Neuron (in vitro differentiated cells): ENCODE results near the gene GNAQ.

Experiments used
- H2AFZ ChIP-seq: one replicate; pipeline ENCODE4 v1.6.1; 2013; ENCODE audit warnings: low read depth, mild to moderate bottlenecking, inconsistent platforms, low read length, moderate library complexity
- H3K27me3 ChIP-seq: one replicate; pipeline ENCODE4 v1.6.1; 2013; ENCODE audit warnings: low read length; ENCODE audit not compliant: insufficient read depth
- H3K36me3 ChIP-seq: one replicate; pipeline ENCODE4 v1.6.1; 2013; ENCODE audit warnings: low read length; ENCODE audit not compliant: insufficient read depth
- H3K4me1 ChIP-seq: one replicate; pipeline ENCODE4 v1.6.1; 2013; ENCODE audit warnings: low read length; ENCODE audit not compliant: insufficient read depth
- H3K4me3 ChIP-seq: 2 replicates; pipeline ENCODE4 v1.5.1; 2013; ENCODE audit warnings: mild to moderate bottlenecking, low read length, moderate library complexity
- H3K9me3 ChIP-seq: one replicate; pipeline ENCODE4 v1.6.1; 2013; ENCODE audit warnings: low read length

The GNAQ gene

GRCh38 chr9:77908293-77908692 lies 123.3 kb downstream of the GNAQ start:
- Histone ChIP-seq H3K27me3 (no peaks in the 10 kb centered on the region), H3K9me3 (peaks cover 3% of the 10 kb centered on the region), H3K36me3 (no peaks in the 10 kb centered on the region), H3K4me3 (no peak overlapping the region), H3K4me1 (peaks cover 23% of the 10 kb centered on the region), H2AFZ (no peak overlapping the region)

DNA sequence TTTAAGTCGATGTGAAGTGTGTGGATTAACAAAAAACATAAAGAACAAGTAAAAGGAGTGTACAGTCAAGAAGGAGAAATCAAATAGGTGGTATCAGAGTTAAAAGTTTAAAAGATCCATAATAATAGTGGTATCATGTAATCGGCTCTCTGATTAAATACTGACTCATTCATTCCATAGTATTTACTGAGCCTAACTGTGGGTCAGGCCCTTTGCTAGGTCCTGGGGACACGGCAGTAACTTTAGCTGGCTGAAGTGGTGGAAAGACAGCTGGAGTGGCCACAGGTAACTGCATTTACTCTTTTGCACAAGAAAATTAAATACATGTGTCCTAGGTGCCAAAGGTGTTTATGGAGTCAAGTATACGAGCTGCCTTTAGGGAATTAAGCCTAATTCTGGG lies 124.0 kb downstream of the GNAQ start:
- Histone ChIP-seq H3K4me3 (no peak overlapping the region), H3K36me3 (no peaks in the 10 kb centered on the region), H3K4me1 (peaks cover 23% of the 10 kb centered on the region), H3K9me3 (no peaks in the 10 kb centered on the region), H2AFZ (no peak overlapping the region), H3K27me3 (no peaks in the 10 kb centered on the region)

DNA sequence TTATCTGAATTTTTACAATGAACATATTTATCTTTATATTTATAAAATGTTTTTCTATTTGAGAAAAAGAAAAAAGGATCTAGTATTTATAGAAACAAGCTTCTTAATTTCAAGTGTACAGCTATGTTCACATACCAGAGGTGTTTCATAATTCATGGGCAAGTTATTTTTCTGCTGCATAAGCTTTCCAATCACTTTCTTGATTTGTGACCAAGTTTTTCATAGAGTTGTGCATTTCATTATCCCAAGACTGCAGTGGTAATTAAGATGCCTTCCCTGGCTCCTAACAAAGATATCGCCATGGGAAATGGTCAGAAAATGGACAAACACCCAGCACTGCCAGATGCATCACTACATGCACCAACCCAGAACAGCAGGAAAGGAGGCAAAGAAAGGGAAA lies 124.6 kb downstream of the GNAQ start:
- no peak overlapping the region for H3K4me3 ChIP-seq
- no peak overlapping the region for H2AFZ ChIP-seq
- H3K27me3 ChIP-seq = no peaks in the 10 kb centered on the region
- peaks cover 23% of the 10 kb centered on the region for H3K4me1 ChIP-seq
- no peaks in the 10 kb centered on the region for H3K36me3 ChIP-seq
- no peaks in the 10 kb centered on the region for H3K9me3 ChIP-seq

DNA sequence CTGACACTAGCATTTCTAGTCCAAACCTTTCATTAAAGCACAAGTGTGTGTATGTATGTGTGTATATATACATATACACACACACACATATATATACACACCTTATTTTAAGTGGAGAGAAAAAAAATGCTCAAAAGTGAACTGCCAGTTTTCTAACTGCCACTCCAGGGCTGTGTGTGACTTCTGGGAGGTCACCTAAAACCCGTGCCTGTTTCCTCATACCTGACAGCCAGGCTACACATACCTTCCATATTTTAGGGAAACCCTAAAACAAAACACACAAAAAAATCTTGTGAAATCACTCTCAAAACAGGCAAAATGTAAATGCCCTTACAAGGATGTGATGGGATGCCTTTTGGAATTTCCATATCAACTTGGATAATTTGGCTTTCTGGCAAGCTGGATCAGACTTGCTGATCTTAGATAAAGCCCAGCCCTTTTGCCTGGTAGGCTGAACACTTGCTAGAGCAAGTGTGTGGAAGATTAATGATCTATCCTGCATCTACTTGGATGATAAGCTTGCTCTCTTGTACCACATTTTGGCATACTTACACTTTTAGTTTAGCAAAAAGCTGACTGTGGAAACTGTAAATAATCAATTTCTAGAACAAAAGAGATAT lies 127.8 kb downstream of the GNAQ start:
- H3K36me3 ChIP-seq = peaks cover 2% of the 10 kb centered on the region
- no peak overlapping the region for H2AFZ ChIP-seq
- H3K9me3 ChIP-seq = no peaks in the 10 kb centered on the region
- peaks cover 22% of the 10 kb centered on the region for H3K4me1 ChIP-seq
- H3K4me3 ChIP-seq = no peak overlapping the region
- H3K27me3 ChIP-seq = no peaks in the 10 kb centered on the region

DNA sequence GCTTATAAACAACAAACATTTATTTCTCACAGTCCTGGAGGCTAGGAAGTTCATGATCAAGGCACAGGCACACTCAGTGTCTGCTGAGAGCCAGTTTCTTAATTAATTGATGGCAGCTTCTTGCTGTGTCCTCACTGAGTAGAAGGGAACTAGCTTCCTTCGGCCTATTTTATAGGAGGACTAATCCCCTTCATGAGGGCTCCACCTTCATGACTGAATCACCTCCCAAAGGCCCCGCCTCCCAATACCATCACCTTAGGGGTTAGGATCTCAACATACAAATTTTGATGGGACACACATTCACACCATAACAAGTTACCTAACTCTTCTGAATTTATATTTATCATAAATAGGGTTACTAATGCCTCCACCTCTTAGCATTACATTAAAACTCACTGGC lies 129.8 kb downstream of the GNAQ start:
- Histone ChIP-seq H3K9me3 (no peaks in the 10 kb centered on the region), H3K4me3 (no peak overlapping the region), H3K36me3 (peaks cover 2% of the 10 kb centered on the region), H3K4me1 (peaks cover 2% of the 10 kb centered on the region), H3K27me3 (no peaks in the 10 kb centered on the region), H2AFZ (no peak overlapping the region)

- peaks cover 2% of the 10 kb centered on the region for H3K36me3 ChIP-seq
- H3K27me3 ChIP-seq = no peaks in the 10 kb centered on the region
- no peak overlapping the region for H3K4me3 ChIP-seq
- no peaks in the 10 kb centered on the region for H3K9me3 ChIP-seq
- no peaks in the 10 kb centered on the region for H3K4me1 ChIP-seq
- H2AFZ ChIP-seq = no peak overlapping the region
Measured at GRCh38 chr9:77901018-77901417, 130.6 kb downstream of the GNAQ start.

DNA sequence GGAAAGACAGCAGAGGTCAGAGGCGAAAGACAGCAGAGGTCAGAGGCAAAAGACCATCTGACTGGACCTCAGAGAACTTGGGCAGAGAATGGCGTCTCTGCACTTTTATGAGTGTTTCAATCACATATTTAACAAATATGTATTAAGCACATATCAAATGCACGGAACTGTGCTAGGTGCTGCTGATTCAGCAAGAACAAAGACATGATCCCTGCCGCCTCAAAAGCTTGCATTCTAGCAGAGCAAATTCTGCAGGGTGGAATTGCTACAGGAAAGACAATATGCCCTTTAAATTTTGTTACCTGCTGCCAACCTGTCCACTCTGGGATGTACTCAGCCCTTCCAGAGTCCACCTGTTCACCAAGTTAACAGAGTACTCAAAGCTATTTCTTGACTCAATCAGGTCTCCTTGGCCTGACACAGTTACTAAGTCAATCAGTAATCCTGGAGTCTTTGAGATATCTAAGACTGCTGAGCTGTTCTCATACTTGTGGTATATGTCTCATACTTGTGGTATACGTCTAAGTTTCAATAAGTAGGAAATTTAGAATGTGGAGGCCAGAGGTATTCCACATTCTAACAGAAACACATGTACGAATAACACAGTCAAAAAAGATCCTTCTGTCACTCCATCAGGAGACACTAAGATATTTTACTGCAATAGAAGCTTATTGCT lies 131.8 kb downstream of the GNAQ start:
- H3K9me3 ChIP-seq = no peaks in the 10 kb centered on the region
- H3K4me3 ChIP-seq = no peak overlapping the region
- no peaks in the 10 kb centered on the region for H3K27me3 ChIP-seq
- H3K36me3 ChIP-seq = peaks cover 4% of the 10 kb centered on the region
- H2AFZ ChIP-seq = no peak overlapping the region
- H3K4me1 ChIP-seq = no peaks in the 10 kb centered on the region

- Histone ChIP-seq H3K4me3 (no peak overlapping the region), H3K36me3 (peaks cover 4% of the 10 kb centered on the region), H3K27me3 (no peaks in the 10 kb centered on the region), H3K4me1 (no peaks in the 10 kb centered on the region), H3K9me3 (no peaks in the 10 kb centered on the region), H2AFZ (no peak overlapping the region)
Measured at GRCh38 chr9:77898864-77899263, 132.7 kb downstream of the GNAQ start.

- Histone ChIP-seq H3K36me3 (peaks cover 4% of the 10 kb centered on the region), H3K4me3 (no peak overlapping the region), H3K4me1 (peaks cover under 1% of the 10 kb centered on the region), H3K9me3 (no peaks in the 10 kb centered on the region), H3K27me3 (no peaks in the 10 kb centered on the region), H2AFZ (no peak overlapping the region)
Measured at GRCh38 chr9:77896938-77897667, 134.5 kb downstream of the GNAQ start.

DNA sequence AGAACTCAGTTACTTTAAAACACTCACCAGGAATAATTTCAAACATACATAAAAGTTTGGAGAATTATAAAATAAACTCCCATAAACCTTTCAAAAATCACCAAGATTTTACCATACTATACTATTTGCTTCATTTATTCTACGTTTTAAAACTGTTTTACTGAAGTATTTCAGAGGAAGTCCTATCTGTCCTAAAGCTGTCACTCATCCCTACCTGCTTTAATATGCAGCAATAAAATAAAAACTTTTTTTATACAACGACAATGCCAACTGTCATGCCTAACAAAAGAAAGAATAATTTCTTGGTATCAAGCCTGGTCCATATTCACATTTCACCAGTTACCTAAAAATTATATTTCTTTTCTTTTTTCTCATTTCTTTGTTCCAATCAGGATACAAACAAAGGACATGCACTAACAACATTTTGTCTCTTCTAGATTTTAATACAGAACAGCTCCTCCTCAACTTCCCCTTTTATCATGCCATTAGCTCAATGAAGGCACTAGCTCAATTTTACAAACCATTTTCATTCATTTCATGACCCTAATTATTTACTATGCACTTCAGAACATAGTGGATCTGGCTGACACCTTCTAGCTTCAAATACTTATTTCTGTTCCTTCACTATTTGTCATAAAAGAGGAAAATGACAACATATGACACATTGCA lies 135.2 kb downstream of the GNAQ start:
- peaks cover 4% of the 10 kb centered on the region for H3K4me1 ChIP-seq
- no peak overlapping the region for H2AFZ ChIP-seq
- no peaks in the 10 kb centered on the region for H3K27me3 ChIP-seq
- H3K9me3 ChIP-seq = no peaks in the 10 kb centered on the region
- peaks cover 4% of the 10 kb centered on the region for H3K36me3 ChIP-seq
- no peak overlapping the region for H3K4me3 ChIP-seq

- H3K9me3 ChIP-seq = no peaks in the 10 kb centered on the region
- peaks cover 4% of the 10 kb centered on the region for H3K36me3 ChIP-seq
- no peaks in the 10 kb centered on the region for H3K27me3 ChIP-seq
- no peak overlapping the region for H2AFZ ChIP-seq
- no peak overlapping the region for H3K4me3 ChIP-seq
- H3K4me1 ChIP-seq = peaks cover 5% of the 10 kb centered on the region
Measured at GRCh38 chr9:77893706-77894105, 137.9 kb downstream of the GNAQ start.

DNA sequence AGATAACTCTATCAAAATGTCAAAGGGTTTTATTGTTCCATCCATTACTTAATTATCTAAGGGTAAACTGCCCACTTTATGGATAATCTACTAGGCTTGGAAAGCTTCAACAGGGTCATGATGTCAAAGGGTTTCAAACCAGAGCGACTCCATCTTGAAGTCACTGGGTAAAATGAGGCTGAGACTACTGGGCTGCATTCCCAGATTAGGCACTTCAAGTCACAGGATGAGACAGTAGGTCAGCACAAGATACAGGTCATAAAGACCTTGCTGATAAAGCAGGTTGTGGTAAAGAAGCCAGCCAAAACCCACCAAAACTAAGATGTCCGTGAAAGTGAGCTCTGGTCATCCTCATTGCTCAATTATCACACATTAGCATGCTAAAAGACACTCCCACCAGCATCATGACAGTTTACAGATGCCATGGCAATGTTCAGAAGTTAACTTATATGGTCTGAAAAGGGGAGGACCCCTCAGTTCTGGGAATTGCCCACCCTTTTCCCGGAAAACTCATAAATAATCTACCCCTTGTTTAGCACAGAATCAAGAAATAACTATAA lies 138.6 kb downstream of the GNAQ start:
- Histone ChIP-seq H3K9me3 (no peaks in the 10 kb centered on the region), H3K4me1 (peaks cover 5% of the 10 kb centered on the region), H2AFZ (no peak overlapping the region), H3K27me3 (no peaks in the 10 kb centered on the region), H3K4me3 (no peak overlapping the region), H3K36me3 (peaks cover 4% of the 10 kb centered on the region)

- no peaks in the 10 kb centered on the region for H3K27me3 ChIP-seq
- no peak overlapping the region for H2AFZ ChIP-seq
- H3K36me3 ChIP-seq = peaks cover 4% of the 10 kb centered on the region
- H3K9me3 ChIP-seq = no peaks in the 10 kb centered on the region
- peaks cover 5% of the 10 kb centered on the region for H3K4me1 ChIP-seq
- no peak overlapping the region for H3K4me3 ChIP-seq
Measured at GRCh38 chr9:77892171-77892570, 139.4 kb downstream of the GNAQ start.
